Activated B cell treated with CpG ODN at 0.5 μM for 24 hours (primary cell): ENCODE data around the gene GPR33. TPM values are rescaled to one million over a fixed set of nuclear protein-coding genes. Genes with fewer than 3 reads are reported as not detected.

ENCODE experiments used
- ATAC-seq: fragments of 200-7000 bp; cut with Tn5 transposase; one replicate; pipeline ENCODE4 v1.10.0; 2021; ENCODE audit warnings: low read depth, mild to moderate bottlenecking, moderate library complexity
- CTCF ChIA-PET: fragments of 350-600 bp; sonication (Branson Sonifier 250); formaldehyde crosslinking; loops from one replicate; lab custom pipeline; 2021; ENCODE audit warnings: antibody characterized with exemption; lab: Charles Lee
- POLR2A ChIA-PET: fragments of 350-600 bp; sonication (Branson Sonifier 250); formaldehyde crosslinking; loops from one replicate; lab custom pipeline; 2021; ENCODE audit warnings: antibody characterized with exemption; lab: Charles Lee
- DNase-seq: peaks from one replicate; pipeline ENCODE4 v3.0.0; 2022
- H3K27ac Mint-ChIP-seq: one replicate; pipeline ENCODE4 v1.8.0; 2020; ENCODE audit warnings: mixed read lengths
- H3K27me3 Mint-ChIP-seq: one replicate; pipeline ENCODE4 v1.8.0; 2021; ENCODE audit warnings: mixed read lengths
- H3K36me3 Mint-ChIP-seq: one replicate; pipeline ENCODE4 v1.8.0; 2021; ENCODE audit warnings: low read depth, mixed read lengths
- H3K4me1 Mint-ChIP-seq: one replicate; pipeline ENCODE4 v1.8.0; 2021; ENCODE audit warnings: mixed read lengths
- H3K4me3 Mint-ChIP-seq: one replicate; pipeline ENCODE4 v1.8.0; 2020; ENCODE audit warnings: mild to moderate bottlenecking, mixed read lengths
- H3K9me3 Mint-ChIP-seq: one replicate; pipeline ENCODE4 v1.8.0; 2020; ENCODE audit warnings: mixed read lengths
- CTCF ChIP-seq: fragments of 200-600 bp; IDR thresholded peaks from one replicate; pipeline ENCODE4 v1.8.0; 2022; ENCODE audit warnings: antibody characterized with exemption, mild to moderate bottlenecking
- intact Hi-C: fragments of 100-400 bp; cut with micrococcal nuclease; formaldehyde crosslinking; loops from one replicate; pipeline ENCODE4 v1.15.1; 2024
- total RNA-seq: library from RNA; stranded (reverse); gene quantifications from 2 replicates; pipeline ENCODE4 v1.2.3, GENCODE V29; 2022

GPR33 gene
- total RNA-seq, 1 donor from 2014 or later = not detected

- H3K9me3 Mint-ChIP-seq = no peaks in the 10 kb centered on the region
- H3K4me1 Mint-ChIP-seq = no peaks in the 10 kb centered on the region
- no peak overlapping the region for H3K27ac Mint-ChIP-seq
- ATAC-seq = no peak
- H3K4me3 Mint-ChIP-seq = no peak overlapping the region
- ChIA-PET CTCF (no interaction called here), POLR2A (no interaction called here)
- H3K27me3 Mint-ChIP-seq = peaks cover 3% of the 10 kb centered on the region
- no peak for DNase-seq
- TF ChIP-seq CTCF = no peak
- intact Hi-C loops = no loop called here
- no peaks in the 10 kb centered on the region for H3K36me3 Mint-ChIP-seq
Observed at GRCh38 chr14:31527087-31527486, 39.2 kb upstream of the GPR33 start.

GRCh38 chr14:31510855-31511254 is 23.0 kb upstream of the GPR33 start:
- intact Hi-C loops = loop anchor here (1.0 to 5.0 kb wide), 7 partner anchors 54 to 1051 kb away; partner anchors contain the start of gene DTD2
- ChIA-PET POLR2A (interaction anchor here (1.0 kb wide), 1 partner anchor 566 kb away, joined by 5 read pairs; the partner anchor contains the start of gene ARHGAP5), CTCF (interaction anchor here (0.7 to 7.0 kb wide), 12 partner anchors 13 to 1049 kb away, joined by 3 to 73 read pairs (median 4); no protein-coding TSS in a partner anchor)
- no peaks in the 10 kb centered on the region for H3K36me3 Mint-ChIP-seq
- no peak for TF ChIP-seq CTCF
- ATAC-seq (no peak), DNase-seq (no peak)
- no peaks in the 10 kb centered on the region for H3K9me3 Mint-ChIP-seq
- no peaks in the 10 kb centered on the region for H3K27me3 Mint-ChIP-seq
- no peak overlapping the region for H3K27ac Mint-ChIP-seq
- H3K4me1 Mint-ChIP-seq = no peaks in the 10 kb centered on the region
- no peak overlapping the region for H3K4me3 Mint-ChIP-seq

GRCh38 chr14:31510222-31510621 is 22.4 kb upstream of the GPR33 start:
- peak; percentile 36 for TF ChIP-seq CTCF
- H3K36me3 Mint-ChIP-seq = no peaks in the 10 kb centered on the region
- no peaks in the 10 kb centered on the region for H3K4me1 Mint-ChIP-seq
- ChIA-PET CTCF (interaction anchor here (0.7 to 7.0 kb wide), 15 partner anchors 14 to 1050 kb away, joined by 3 to 73 read pairs (median 3); partner anchors contain the start of gene GPR33), POLR2A (interaction anchor here (1.0 kb wide), 1 partner anchor 566 kb away, joined by 5 read pairs; the partner anchor contains the start of gene ARHGAP5)
- ATAC-seq (no peak), DNase-seq (no peak)
- no peak overlapping the region for H3K27ac Mint-ChIP-seq
- H3K27me3 Mint-ChIP-seq = no peaks in the 10 kb centered on the region
- H3K9me3 Mint-ChIP-seq = no peaks in the 10 kb centered on the region
- no peak overlapping the region for H3K4me3 Mint-ChIP-seq
- intact Hi-C loops = loop anchor here (1.0 to 5.0 kb wide), 7 partner anchors 53 to 1052 kb away; partner anchors contain the start of gene DTD2

GRCh38 chr14:31508135-31508534 is 20.3 kb upstream of the GPR33 start:
- H3K9me3 Mint-ChIP-seq = no peaks in the 10 kb centered on the region
- H3K27ac Mint-ChIP-seq = no peak overlapping the region
- ATAC-seq = no peak
- no peak for TF ChIP-seq CTCF
- CTCF ChIA-PET = interaction anchor here (7.0 kb wide), 1 partner anchor 745 kb away, joined by 73 read pairs; no protein-coding TSS in a partner anchor
- POLR2A ChIA-PET = no interaction called here
- H3K36me3 Mint-ChIP-seq = no peaks in the 10 kb centered on the region
- no peak overlapping the region for H3K4me3 Mint-ChIP-seq
- H3K4me1 Mint-ChIP-seq = no peaks in the 10 kb centered on the region
- intact Hi-C loops = no loop called here
- DNase-seq = no peak
- H3K27me3 Mint-ChIP-seq = no peaks in the 10 kb centered on the region

GRCh38 chr14:31505411-31505810 is 17.6 kb upstream of the GPR33 start:
- ChIA-PET CTCF (interaction anchor here (1.6 kb wide), 1 partner anchor 749 kb away, joined by 7 read pairs; no protein-coding TSS in a partner anchor), POLR2A (no interaction called here)
- no peaks in the 10 kb centered on the region for H3K9me3 Mint-ChIP-seq
- DNase-seq (no peak), ATAC-seq (no peak)
- H3K4me3 Mint-ChIP-seq = no peak overlapping the region
- no peak overlapping the region for H3K27ac Mint-ChIP-seq
- H3K4me1 Mint-ChIP-seq = no peaks in the 10 kb centered on the region
- no peak for TF ChIP-seq CTCF
- intact Hi-C loops = no loop called here
- H3K36me3 Mint-ChIP-seq = no peaks in the 10 kb centered on the region
- H3K27me3 Mint-ChIP-seq = no peaks in the 10 kb centered on the region
